ENCODE results near the gene VWCE.

DNA sequence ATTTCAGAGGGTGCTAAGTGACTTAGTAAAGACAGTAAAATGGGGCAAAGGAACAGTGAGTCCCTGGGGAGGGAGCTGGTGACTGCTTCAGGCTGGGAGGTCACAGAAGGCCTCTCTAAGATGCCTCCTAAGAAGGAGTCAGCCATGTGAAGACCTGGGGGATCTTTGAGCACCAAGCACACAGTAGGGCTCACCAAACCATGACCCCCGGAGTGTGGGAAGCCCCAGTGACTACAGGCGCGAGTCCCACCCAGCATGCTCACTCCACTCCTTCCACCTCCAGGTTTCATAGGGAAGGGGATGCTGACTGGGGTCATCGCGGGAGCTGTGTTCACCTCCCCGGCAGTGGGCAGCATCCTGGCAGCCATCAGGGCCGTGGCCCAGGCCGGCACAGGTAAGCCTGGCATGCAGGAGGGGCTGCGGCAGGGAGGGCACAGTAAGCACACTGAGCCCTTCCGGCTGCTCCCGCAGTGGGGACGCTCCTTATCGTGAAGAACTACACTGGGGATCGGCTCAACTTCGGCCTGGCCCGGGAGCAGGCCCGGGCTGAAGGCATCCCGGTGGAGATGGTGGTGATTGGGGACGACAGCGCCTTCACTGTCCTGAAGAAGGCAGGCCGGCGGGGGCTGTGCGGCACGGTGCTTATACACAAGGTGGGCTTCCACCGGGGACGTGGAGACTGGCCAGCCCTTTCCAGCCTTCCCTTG, 43.8 kb upstream of the VWCE start:
- no peak for TF ChIP-seq EZH2 (IDR thresholded peaks at IDR 0.05)
- TF ChIP-seq, protein P1, sequence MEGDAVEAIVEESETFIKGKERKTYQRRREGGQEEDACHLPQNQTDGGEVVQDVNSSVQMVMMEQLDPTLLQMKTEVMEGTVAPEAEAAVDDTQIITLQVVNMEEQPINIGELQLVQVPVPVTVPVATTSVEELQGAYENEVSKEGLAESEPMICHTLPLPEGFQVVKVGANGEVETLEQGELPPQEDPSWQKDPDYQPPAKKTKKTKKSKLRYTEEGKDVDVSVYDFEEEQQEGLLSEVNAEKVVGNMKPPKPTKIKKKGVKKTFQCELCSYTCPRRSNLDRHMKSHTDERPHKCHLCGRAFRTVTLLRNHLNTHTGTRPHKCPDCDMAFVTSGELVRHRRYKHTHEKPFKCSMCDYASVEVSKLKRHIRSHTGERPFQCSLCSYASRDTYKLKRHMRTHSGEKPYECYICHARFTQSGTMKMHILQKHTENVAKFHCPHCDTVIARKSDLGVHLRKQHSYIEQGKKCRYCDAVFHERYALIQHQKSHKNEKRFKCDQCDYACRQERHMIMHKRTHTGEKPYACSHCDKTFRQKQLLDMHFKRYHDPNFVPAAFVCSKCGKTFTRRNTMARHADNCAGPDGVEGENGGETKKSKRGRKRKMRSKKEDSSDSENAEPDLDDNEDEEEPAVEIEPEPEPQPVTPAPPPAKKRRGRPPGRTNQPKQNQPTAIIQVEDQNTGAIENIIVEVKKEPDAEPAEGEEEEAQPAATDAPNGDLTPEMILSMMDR (IDR thresholded peaks at IDR 0.05), result no peak
